HEK293T (cell line): ENCODE results near the gene PEX3.

Experiments
- ARNT ChIP-seq: fragments of 450-650 bp; IDR thresholded peaks from 2 replicates; pipeline ENCODE4 v1.6.1; 2017; ENCODE audit warnings: mild to moderate bottlenecking
- CTBP1 ChIP-seq: fragments of 450-650 bp; IDR thresholded peaks from 2 replicates; pipeline ENCODE4 v1.6.1; 2016; ENCODE audit warnings: borderline replicate concordance
- FOXA1 ChIP-seq: fragments of 450-650 bp; IDR thresholded peaks from 2 replicates; pipeline ENCODE4 v1.6.1; 2016; ENCODE audit warnings: mild to moderate bottlenecking
- FOXM1 ChIP-seq: fragments of 450-650 bp; IDR thresholded peaks from 2 replicates; pipeline ENCODE4 v1.6.1; 2017; ENCODE audit warnings: mild to moderate bottlenecking, borderline replicate concordance
- LEF1 ChIP-seq: fragments of 450-650 bp; IDR thresholded peaks from 2 replicates; pipeline ENCODE4 v1.6.1; 2017; ENCODE audit warnings: mild to moderate bottlenecking, borderline replicate concordance
- SP1 ChIP-seq: fragments of 450-650 bp; IDR thresholded peaks from 2 replicates; pipeline ENCODE4 v1.6.1; 2017

DNA sequence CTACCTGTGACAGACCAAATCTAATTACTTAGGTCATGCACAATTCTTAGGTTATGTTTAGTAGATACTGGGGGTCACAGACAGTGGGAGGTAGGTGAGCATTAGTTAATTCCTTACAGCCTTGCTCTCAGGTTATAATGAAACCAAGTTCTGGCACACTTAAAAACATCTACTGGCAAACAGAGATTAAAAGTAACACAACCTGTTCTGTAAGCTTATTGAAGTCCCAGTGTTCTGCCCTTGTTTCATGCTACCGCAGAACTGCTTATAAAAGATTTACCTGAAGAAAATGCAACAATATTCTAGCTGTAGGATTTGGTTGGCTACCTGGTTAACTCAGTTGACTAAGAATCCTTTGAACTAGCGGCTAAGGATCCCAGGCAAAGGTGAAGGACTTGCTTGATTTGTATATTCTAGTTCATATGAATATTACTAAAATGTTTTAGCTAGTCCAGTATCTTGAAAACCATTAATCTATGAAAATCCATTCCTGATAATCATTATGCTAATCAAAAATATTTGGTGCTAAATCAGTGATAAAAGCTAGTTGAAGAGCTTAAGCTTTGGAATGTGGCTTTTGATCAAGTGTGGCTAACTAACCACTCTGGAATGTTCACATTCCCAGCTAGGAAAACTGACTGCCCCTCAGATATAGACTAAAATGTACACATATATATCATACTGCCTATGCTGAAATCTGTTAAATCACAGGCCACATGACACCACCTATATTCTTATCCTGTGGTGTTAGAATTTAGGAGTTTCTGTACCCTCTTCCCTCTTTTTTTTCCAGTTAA is 7.2 kb downstream of the PEX3 start:
- TF ChIP-seq FOXM1 (no peak), ARNT (no peak), FOXA1 (no peak), LEF1 (no peak), SP1 (no peak), CTBP1 (no peak)
